Neural progenitor cell (in vitro differentiated cells): ENCODE results near the gene TEX10.

ENCODE experiments used
- CTCF ChIP-seq: fragments of 200-600 bp; sonication (generic); IDR thresholded peaks from 2 replicates; pipeline ENCODE4 v1.5.1; 2017; ENCODE audit warnings: antibody characterized with exemption, mild to moderate bottlenecking
- EZH2 ChIP-seq: fragments of 200-600 bp; sonication (generic); IDR thresholded peaks from 2 replicates; pipeline ENCODE4 v1.6.1; 2017; ENCODE audit warnings: antibody characterized with exemption, mild to moderate bottlenecking, moderate library complexity
- EZH2phosphoT487 ChIP-seq: fragments of 200-600 bp; sonication (generic); IDR thresholded peaks from 2 replicates; pipeline ENCODE4 v1.6.1; 2017; ENCODE audit warnings: antibody characterized with exemption

DNA sequence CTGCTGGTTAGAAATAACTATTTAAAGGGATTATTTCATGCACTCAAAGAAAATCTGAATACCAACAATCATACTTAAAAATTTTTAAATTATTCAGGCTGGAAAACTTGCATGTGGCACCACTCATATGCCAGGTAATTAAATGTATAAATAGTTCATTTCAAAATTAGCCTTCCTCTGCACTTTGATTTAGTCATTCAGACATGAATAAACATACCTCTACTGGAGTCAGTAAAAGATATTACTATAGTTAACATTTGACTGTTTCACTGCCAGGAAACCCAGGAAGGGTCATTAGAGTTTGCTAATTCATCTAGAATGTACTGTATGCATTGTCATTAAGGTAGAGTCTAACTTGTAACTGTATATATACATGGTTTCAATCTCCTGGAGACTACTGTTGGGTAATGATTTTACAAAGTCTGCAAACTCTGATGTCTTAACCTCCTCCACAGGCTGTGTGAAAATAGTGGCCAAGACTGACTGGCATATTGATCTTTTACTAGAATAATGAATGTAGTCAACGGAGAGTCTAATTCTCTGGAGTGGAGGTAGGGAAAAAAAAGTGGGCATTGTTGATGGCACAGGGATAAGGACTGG, 43.7 kb downstream of the TEX10 start:
- TF ChIP-seq CTCF (no peak), EZH2 (no peak), EZH2phosphoT487 (no peak)
